NCI-H1436 treated with DMSO at 0.1 percent for 48 hours (cell line): ENCODE data around the gene MEIOSIN.
"Not testable (repeated sequence)": the region's sequence is repeated elsewhere in the genome, so short reads cannot be mapped to it uniquely, and the experiment has no call there.

ENCODE experiments used
- DNase-seq: peaks from one replicate; lab custom pipeline; 2025; lab: John Stamatoyannopoulos, UW

MEIOSIN gene

GRCh38 chr19:45717983-45718650 is 15.1 kb upstream of the MEIOSIN start:
- no peak for DNase-seq

- not testable (repeated sequence) for DNase-seq
Observed at GRCh38 chr19:45720065-45720464, 13.2 kb upstream of the MEIOSIN start.

- not testable (repeated sequence) for DNase-seq
Observed at GRCh38 chr19:45728683-45729082, 4.6 kb upstream of the MEIOSIN start.

GRCh38 chr19:45729800-45730290 is 3.4 kb upstream of the MEIOSIN start:
- no peak for DNase-seq

GRCh38 chr19:45730368-45731288 is 2.6 kb upstream of the MEIOSIN start, which contains the start of gene FBXO46:
Gene FBXO46, minus strand, starts transcription at chr19:45730896. Its CDS starts 17,401 bp downstream, at chr19:45713495.
- DNase-seq = peak; percentile 92

GRCh38 chr19:45739498-45740439 is 6.5 kb downstream of the MEIOSIN start:
- no peak for DNase-seq

GRCh38 chr19:45742969-45743368 is 9.7 kb downstream of the MEIOSIN start:
- no peak for DNase-seq

DNA sequence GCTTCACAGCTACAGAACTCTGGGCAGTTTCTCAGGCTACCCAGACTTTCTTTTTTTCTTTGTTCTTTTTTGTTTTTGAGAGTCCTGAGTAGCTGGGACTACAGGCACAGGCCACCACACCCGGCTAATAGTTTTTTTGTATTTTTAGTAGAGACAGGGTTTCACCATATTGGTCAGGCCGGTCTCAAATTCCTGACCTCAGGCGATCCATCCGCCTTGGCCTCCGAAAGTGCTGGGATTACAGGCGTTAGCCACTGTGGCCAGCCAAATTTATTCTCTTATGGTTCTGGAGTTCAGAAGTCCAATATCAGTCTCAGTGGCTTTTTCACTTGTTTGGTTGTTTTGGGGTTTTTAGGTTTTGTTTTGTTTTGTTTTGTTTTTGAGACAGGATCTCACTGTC is 12.4 kb downstream of the MEIOSIN start:
- DNase-seq = no peak

- no peak for DNase-seq
Observed at GRCh38 chr19:45746866-45747265, 13.6 kb downstream of the MEIOSIN start.

DNA sequence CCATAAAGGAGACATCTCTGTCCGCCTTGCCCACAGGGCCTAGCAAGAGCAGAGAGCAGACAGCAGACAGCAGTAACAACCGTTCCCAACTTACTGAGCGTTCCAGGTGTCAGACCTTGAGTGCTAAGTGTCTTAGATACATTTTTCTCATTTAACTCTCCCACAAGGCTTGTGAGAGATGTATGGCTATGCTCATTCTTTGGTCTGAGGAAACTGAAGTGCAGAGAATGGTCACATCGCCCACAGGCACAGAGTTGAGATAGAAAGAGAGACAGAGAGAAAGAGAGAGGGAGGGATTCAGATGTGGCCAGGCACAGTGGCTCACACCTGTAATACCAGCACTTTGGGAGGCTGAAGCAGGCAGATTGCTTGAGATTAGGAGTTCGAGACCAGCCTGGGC is 14.3 kb downstream of the MEIOSIN start:
- DNase-seq = no peak

DNA sequence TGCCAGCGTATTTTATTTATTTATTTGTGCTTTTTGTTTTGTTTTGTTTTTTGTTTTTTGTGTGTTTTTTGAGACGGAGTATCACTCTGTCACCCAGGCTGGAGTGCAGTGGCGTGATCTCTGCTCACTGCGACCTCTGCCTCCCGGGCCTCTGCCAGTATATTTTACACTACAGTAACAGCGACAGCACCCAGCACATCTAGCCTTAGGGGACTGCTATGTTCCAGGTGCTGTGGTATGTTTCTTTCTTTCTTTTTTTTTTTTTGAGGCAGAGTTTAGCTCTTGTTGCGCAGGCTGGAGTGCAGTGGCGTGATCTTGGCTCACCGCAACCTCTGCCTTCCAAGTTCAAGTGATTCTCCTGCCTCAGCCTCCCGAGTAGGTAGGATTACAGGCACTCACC is 18.2 kb downstream of the MEIOSIN start:
- DNase-seq = not testable (repeated sequence)

GRCh38 chr19:45752639-45753038 is 19.4 kb downstream of the MEIOSIN start:
- no peak for DNase-seq

GRCh38 chr19:45753548-45753947 is 20.3 kb downstream of the MEIOSIN start:
- no peak for DNase-seq

DNA sequence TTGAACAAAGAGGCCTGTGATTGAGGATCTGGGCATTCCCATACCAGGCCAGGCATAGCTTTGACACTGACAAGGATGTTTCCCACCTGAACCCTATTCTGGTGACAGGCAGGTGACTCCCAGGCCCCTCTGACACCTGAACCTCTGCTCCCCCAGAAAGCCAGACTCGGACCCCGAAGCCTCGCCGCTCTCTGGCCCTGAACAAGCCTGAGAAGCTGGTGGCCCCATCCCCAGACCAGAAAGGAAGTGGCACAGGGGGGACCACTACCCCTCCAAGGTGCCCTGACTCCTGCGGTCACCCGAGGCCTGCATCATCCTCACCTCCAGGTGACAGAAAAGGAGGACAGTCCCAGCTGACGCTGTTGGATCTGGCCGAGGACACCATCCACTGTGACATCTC is 21.1 kb downstream of the MEIOSIN start:
- no peak for DNase-seq

DNA sequence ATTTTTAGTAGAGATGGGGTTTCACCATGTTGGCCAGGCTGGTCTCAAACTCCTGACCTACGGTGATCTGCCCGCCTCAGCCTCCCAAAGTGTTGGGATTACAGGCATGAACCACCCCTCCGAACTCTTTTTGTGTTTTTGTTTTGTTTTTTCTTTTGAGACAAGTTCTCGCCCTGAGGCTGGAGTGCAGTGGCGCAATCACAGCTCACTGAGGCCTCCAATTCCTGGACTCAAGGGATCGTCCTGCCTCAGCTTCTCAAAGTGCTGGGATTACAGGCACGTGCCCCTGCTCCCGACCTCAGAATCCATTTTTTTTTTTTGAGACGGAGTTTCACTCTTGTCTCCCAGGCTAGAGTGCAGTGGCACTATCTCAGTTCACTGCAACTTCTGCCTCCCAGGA is 24.5 kb downstream of the MEIOSIN start:
- DNase-seq = no peak

DNA sequence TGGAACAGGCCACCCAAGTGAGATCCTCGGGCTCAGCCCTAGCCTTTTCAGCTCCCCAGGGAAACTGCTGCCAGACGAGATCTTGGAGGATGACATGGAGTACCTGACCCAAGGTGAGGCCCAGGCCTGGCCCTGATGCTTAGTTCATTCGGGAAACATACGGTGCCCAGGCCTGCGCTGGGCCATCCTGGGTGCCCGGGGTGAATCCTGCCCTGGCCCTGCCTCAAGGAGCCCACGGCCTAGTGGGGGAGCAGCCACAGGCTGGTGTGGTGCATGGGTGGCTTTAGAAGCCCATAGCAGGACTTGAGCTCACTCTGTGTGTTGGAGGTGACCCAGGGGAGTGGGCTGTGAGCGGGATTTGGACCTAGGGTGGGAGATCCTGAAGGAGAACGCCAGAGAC is 25.7 kb downstream of the MEIOSIN start:
- DNase-seq = no peak

GRCh38 chr19:45761714-45762113 is 28.5 kb downstream of the MEIOSIN start:
- no peak for DNase-seq

DNA sequence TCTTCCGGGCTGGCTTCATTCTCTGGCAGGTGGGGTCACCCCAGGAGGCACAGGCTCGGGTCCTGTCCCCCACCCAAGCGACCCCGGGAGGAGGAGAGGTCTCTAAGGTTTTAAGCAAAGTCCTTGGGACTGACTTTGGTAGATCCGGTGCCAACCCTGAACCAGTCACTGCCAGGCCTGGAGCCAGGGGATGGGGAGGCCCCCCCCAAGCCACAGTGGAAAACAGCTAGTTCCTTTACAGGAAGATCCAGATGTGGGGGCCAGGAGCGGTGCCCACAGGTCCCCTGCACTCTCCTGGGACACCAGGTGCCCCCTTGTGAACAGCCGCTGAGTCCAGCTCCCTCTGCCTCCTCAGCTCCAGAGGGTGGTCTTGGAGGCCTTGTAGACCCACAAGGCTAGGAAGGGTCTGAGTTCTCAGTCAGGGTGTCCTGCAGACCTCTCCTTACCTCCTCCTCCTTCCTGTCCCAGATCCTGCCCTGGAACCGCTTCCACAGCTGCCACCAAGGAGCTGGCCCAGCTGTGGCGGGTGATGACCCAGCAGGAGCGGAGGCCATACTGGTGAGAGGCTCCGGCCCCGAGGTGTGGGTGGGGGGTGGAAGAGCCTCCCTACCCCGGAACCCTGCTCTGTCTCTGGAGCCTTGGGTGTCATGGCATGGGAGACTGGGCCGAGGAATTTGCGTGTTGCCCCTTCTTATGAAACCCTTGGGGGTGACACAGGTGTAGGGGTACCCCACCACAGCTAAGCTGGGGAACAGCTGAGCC is 29.8 kb downstream of the MEIOSIN start:
- no peak for DNase-seq

DNA sequence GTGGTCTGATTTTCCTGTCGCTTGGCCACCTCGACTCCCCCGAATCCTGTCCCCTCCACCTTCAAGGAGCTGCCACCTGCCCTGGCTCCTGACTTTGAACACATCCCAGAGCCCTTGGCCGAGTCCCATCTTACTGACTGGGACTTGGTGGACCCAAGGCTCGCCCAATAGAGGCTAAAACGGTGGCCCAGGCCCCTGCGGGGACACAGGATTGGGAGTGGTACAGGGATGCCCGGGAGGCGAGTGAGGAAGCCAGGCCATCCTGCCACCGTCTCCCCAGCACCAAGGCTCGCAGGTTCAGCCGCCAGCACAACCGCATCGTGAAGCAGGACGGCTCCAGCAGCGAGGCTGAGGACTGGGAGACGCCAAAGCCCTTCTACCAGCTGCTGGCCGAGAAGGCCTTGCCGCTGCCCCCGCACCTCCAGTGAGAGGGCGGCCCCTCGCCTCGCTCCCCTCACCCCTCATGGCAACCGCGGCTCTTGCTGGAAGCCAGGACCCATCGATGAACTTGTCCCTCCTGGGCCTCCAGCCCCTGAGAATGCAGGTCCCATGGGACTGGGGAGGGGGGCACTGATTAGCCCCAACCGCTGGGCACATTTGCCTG is 30.6 kb downstream of the MEIOSIN start:
- no peak for DNase-seq

DNA sequence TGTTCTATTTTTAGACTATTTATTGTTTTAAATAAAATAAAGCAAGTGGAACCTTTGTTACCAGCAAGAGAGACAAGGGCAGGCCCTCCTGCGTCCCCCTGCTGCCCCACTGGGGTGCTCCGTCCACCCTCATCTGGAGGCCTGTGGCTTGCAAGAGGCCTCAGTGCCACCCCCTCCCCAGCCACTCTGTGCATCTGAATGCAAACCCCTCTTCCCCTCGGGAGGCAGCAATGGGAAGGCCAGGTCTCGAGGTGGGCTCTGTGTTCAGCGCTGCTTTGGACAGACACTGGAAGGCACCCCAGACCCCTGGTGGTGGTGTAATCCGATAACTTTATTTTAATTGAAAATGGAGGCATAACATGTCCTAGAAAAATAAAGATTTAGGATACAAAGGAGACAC is 31.2 kb downstream of the MEIOSIN start:
- no peak for DNase-seq
